Measurements from ENCODE around the gene MBNL1. TPM values are rescaled to one million over a fixed set of nuclear protein-coding genes. Genes with fewer than 3 reads are reported as not detected.

Gene MBNL1
- total and polyA plus RNA-seq, 8 donors, result 25.7 to 379 (median 155) TPM

GRCh38 chr3:152353578-152353977 lies 84.8 kb downstream of the MBNL1 start:
- no peak for DNase-seq
- Histone ChIP-seq H3K4me1 (peaks cover 0 to 67% (median 28%) of the 10 kb centered on the region in 4 donors), H3K9me3 (no peaks in the 10 kb centered on the region), H3K4me3 (no peak overlapping the region), H3K36me3 (no peaks in the 10 kb centered on the region), H3K27ac (no peak overlapping the region), H3K27me3 (no peaks in the 10 kb centered on the region)
- intact Hi-C loops (cut with DNase I; ENCODE audit: low total_unique reads), result no loop called here
- TF ChIP-seq POLR2AphosphoS5 (IDR thresholded peaks at IDR 0.05) (no peak), POLR2A (IDR thresholded peaks at IDR 0.05) (no peak), EP300 (IDR thresholded peaks at IDR 0.05) (no peak)
- TF ChIP-seq, protein P1, sequence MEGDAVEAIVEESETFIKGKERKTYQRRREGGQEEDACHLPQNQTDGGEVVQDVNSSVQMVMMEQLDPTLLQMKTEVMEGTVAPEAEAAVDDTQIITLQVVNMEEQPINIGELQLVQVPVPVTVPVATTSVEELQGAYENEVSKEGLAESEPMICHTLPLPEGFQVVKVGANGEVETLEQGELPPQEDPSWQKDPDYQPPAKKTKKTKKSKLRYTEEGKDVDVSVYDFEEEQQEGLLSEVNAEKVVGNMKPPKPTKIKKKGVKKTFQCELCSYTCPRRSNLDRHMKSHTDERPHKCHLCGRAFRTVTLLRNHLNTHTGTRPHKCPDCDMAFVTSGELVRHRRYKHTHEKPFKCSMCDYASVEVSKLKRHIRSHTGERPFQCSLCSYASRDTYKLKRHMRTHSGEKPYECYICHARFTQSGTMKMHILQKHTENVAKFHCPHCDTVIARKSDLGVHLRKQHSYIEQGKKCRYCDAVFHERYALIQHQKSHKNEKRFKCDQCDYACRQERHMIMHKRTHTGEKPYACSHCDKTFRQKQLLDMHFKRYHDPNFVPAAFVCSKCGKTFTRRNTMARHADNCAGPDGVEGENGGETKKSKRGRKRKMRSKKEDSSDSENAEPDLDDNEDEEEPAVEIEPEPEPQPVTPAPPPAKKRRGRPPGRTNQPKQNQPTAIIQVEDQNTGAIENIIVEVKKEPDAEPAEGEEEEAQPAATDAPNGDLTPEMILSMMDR (IDR thresholded peaks at IDR 0.05), result no peak

- intact Hi-C loops (cut with DNase I; ENCODE audit: low total_unique reads), result no loop called here
- Histone ChIP-seq H3K27me3 (no peaks in the 10 kb centered on the region), H3K4me3 (no peak overlapping the region), H3K4me1 (peaks cover 0 to 67% (median 29%) of the 10 kb centered on the region in 4 donors), H3K36me3 (no peaks in the 10 kb centered on the region), H3K27ac (no peak overlapping the region), H3K9me3 (no peaks in the 10 kb centered on the region)
- DNase-seq, result no peak
- TF ChIP-seq, protein P1 (IDR thresholded peaks at IDR 0.05), result no peak
- no peak for TF ChIP-seq EP300 (IDR thresholded peaks at IDR 0.05)
- no peak for TF ChIP-seq POLR2AphosphoS5 (IDR thresholded peaks at IDR 0.05)
- no peak for TF ChIP-seq POLR2A (IDR thresholded peaks at IDR 0.05)
- 77 to 88% (median 81%) methylated on average over 10 of the region's 10 CpGs for WGBS, 5 donors
Measured at GRCh38 chr3:152355744-152356665, 87.3 kb downstream of the MBNL1 start.

DNA sequence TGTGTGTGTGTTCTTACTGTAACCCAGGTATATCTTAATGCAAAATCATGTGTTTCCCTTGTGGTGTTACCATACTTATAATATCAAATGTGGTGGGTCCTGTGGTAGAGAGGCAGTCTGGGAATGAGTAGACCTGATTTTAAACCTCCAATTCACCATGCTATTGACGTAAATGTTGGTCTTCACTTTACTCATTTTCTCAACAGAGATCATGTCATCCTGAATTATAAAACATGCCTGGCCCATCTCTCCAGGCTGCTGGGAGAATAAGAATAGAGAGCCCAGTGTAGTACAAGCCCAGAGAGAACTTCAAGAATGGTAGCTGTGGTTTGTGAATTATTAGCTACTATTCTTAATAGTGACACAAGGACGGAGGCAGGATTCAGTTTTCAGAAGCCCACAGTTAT lies 88.1 kb downstream of the MBNL1 start:
- Histone ChIP-seq H3K4me3 (no peak overlapping the region), H3K27me3 (no peaks in the 10 kb centered on the region), H3K27ac (no peak overlapping the region), H3K36me3 (no peaks in the 10 kb centered on the region), H3K9me3 (no peaks in the 10 kb centered on the region), H3K4me1 (peaks cover 0 to 76% (median 29%) of the 10 kb centered on the region in 4 donors)
- no peak for TF ChIP-seq POLR2A (IDR thresholded peaks at IDR 0.05)
- TF ChIP-seq, protein P1 (IDR thresholded peaks at IDR 0.05), result no peak
- TF ChIP-seq POLR2AphosphoS5 (IDR thresholded peaks at IDR 0.05), result no peak
- TF ChIP-seq EP300 (IDR thresholded peaks at IDR 0.05), result no peak
- no peak for DNase-seq
- intact Hi-C loops (cut with DNase I; ENCODE audit: low total_unique reads), result no loop called here
- 84 to 91% (median 85%) methylated on average over 2 of the region's 2 CpGs for WGBS, 5 donors

- Histone ChIP-seq H3K4me3 (no peak overlapping the region), H3K27me3 (no peaks in the 10 kb centered on the region), H3K9me3 (no peaks in the 10 kb centered on the region), H3K36me3 (no peaks in the 10 kb centered on the region), H3K27ac (no peak overlapping the region), H3K4me1 (peaks cover 0 to 80% (median 30%) of the 10 kb centered on the region in 4 donors)
- DNase-seq, result no peak
- TF ChIP-seq, protein P1 (IDR thresholded peaks at IDR 0.05), result no peak
- TF ChIP-seq EP300 (IDR thresholded peaks at IDR 0.05), result no peak
- no peak for TF ChIP-seq POLR2AphosphoS5 (IDR thresholded peaks at IDR 0.05)
- no peak for TF ChIP-seq POLR2A (IDR thresholded peaks at IDR 0.05)
- intact Hi-C loops (cut with DNase I; ENCODE audit: low total_unique reads), result no loop called here
Measured at GRCh38 chr3:152357587-152357986, 88.9 kb downstream of the MBNL1 start.
